ENCODE measurements around the gene GSK3A.
"Not testable (repeated sequence)": the region's sequence is repeated elsewhere in the genome, so short reads cannot be mapped to it uniquely, and the experiment has no call there.

Gene GSK3A

DNA sequence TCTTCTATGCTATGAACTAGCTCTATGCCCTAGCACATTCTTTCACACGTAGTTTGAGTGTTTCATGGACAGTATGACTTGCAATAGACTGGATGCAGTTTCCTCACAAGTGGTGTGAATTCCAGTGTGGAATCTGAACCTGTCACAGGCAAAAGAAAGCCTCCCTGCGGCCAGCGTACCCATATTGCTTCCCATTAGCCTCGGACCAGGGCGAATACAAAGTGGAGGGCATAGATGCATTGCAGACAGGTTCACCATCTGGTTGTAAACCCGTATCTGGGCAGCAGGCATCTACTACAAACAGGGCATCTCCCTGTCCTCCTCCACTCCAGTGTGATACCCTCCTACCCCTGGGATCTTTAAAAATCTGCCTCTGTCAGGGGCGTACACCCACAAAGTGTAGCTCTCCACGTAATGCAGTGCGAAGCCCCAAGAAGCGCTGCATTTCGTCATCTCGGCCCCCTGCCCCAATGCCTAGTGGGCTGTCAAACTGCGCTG, 25.3 kb upstream of the GSK3A start:
- DNase-seq = no peak

DNA sequence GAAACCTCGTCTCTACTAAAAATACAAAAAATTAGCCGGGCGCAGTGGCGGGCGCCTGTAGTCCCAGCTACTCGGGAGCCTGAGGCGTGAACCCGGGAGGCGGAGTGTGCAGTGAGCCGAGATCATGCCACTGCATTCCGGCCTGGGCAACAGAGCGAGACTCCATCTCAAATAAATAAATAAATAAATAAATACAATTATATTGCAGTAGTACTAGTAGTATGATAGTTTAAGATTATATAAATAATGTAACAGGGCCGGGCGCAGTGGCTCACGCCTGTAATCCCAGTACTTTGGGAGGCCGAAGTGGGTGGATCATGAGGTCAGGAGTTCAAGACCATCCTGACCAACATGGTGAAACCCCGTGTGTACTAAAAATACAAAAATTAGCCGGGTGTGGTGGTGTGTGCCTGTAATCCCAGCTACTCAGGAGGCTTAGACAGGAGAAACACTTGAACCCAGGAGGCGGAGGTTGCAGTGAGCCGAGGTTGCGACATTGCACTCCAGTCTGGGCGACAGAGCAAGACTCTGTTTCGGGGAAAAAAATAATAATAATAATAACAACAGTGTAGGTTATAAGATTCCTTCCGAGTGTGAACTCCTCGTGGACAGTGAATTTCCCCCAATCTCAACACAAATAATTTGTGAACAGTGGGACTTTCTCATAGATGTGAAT, 24.7 kb upstream of the GSK3A start:
- DNase-seq = not testable (repeated sequence)

DNA sequence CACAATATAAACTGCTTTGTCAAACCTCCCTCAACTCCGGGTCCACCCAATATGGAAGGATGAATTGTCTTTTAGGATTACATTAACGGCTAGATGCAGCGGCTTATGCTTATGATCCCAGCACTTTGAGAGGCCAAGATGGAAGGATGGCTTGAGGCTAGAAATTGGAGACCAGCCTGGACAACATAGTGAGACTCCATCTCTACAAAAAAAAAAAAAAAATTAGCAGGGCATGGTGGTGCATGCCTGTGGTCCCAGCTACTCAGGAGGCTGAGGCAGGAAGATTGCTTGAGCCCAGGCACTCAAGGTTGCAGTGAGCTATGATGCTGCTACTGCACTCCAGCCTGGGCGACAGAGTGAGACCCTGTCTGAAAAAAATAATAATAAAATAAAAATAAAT, 23.7 kb upstream of the GSK3A start:
- not testable (repeated sequence) for DNase-seq

DNA sequence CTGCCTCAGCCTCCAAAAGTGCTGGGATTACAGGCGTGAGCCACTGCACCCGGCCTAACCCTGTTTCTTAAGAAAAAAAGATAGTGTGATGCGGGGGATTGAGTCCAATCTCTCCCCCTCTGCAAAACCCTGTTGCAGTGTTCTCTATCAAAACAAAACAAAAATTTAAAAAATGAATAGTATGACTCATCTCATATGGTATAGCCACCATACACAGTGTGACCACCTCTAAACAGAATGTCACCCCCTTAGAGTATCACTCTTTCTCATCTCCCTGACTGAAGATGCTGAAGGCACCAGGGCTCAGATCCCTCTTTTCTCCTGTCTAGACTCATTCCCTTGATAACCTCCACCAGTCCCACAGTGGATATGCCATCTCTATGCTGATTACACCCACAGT, 19.4 kb upstream of the GSK3A start:
- no peak for DNase-seq

DNA sequence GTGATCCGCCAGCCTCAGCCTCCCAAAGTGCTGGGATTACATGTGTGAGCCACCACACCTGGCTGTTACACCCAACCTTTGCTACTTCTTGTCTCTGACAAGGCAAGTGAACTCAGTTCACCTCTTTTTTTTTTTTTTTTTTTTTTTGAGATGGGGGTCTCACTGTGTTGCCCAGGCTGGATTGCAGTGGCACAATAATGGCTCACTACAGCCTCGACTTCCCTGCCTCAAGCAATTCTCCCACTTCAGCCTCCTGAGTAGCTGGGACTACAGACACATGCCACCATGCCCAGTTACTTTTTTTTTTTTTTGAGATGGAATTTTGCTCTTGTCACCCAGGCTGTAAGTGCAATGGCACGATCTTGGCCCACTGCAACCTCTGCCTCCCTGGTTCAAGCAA, 15.4 kb upstream of the GSK3A start:
- not testable (repeated sequence) for DNase-seq

DNA sequence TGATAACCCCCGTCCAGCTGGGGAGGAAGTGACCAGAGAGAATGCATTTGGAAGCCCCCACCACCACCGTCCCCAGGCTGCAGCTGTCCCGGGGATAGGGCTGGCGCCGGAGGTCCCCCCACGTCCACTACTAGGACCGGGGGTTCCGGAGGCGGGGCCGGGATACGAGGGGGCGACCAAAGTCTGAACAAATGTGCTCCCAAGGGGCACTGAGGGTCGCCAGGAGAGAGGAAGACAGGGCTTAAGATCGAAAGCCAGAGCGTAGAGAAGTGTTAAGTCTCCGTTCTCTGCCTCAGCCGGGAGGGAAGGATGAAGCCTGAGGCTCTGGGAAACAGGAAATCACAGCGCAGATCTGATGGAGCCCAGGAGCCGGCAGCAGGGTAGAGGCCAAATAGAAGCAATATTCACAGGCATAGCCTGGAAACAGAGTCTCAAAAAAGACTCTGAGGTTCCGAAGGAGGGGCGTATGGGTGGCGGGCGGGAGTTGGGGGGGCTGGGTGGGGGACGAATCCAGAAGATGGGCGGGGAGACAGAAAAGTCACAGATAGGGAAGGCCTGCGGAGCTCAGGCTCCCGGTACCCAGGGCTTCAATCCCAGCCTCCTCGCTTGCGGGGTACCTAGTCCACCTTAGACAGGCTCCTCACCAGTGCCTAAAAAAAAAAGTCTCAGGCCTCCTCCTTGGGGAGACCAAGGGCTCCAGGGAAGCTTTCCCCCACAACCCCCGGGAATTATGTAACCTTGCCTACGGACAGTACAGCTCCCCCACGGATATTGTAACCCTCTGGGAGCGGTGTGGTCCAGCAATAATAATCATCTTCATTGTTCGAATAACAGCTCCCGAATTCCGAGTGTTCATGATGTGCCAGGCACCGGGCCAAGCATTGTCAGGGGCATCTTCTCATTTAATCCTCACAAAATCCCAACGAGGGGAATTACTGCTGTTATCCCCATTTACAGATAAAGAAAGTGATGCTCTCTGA, 13.7 kb upstream of the GSK3A start:
- DNase-seq = no peak

DNA sequence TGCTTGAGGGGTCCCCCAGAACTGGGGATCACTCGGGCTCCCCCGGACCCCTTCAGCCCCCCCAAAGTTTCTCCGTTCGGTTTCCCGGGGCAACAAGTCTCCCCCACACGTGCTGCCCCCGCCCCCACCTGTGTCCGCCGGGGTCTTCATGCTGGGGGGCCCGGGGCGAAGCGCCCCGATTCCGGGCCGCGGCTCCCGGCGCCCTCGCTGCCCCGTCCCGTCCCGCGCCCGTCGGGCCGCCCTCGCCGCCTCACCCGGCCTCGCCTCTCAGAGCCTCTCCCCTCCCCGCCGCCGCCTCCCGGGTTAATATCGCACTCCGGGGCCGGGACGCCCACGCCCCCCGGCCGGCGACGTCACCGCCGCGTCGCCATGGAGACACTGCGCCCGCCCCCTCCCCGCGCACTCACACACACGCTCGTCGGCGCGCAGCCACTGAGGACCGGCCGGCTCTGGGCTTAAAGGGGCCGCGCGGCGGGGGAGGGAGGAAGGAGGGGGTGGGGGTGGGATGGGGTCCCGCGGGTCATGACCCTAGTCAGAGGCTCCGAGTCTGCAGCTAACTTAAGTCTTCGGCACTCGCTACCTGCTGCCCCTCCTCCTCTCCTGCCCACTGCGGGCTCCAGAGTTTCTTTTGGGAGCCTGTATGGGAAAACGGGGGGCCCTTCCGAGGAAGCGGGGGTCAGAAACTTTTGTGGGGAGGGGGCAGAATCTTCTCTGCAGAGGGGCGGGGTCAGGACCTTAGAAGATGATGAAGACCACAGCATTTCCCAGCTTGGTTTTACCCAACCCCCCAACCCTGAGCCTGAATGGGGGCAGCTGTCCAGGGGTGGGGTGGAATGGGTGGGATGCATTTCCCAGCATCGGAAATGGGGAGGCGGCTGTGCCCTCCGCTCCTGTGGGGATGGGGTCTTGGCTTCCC, 12.7 kb upstream of the GSK3A start, which contains the start of gene ERF:
TSS of gene ERF (minus strand) at position 279 of the 916 bp plus-strand sequence. CDS start at position 150, 129 bp downstream.
- peak; percentile 96 for DNase-seq

DNA sequence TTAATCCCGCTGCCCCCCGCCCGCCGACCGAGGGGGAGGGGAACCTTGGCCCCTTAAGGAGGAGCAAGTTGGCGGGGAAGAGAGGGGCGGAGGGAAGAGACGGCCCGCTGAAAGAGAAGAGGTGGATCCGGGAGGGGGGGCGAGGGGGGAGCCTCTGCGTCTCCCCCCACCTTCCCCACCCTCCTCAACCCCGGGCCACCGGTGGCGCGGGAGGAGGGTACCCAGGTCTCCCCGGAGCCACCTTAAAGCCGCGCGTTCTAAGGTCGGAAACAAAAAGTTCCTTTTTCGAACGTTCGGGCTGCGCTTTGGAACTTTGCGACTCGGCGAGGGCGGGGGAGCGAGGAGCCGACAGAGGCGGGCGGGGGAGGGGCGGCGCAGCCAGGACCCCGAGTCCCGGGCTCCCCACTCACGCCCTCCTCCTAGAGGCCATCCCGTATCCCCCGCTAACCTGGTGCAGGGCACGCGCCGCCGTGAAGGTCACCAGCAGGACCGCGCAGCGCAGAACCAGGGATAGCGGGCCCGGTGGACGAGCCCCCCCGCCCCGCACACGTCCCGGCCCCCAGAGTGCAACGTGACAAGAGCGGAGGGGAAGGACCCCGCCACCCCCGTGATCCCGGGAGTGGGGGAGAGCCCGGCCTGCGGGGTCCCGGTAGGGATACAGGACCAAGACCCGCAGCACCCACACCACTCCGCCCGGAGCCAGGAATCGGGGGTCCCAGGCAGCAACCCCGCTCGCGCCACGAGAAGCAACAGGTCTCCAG, 11.9 kb upstream of the GSK3A start:
- peak; percentile 81 for DNase-seq

DNA sequence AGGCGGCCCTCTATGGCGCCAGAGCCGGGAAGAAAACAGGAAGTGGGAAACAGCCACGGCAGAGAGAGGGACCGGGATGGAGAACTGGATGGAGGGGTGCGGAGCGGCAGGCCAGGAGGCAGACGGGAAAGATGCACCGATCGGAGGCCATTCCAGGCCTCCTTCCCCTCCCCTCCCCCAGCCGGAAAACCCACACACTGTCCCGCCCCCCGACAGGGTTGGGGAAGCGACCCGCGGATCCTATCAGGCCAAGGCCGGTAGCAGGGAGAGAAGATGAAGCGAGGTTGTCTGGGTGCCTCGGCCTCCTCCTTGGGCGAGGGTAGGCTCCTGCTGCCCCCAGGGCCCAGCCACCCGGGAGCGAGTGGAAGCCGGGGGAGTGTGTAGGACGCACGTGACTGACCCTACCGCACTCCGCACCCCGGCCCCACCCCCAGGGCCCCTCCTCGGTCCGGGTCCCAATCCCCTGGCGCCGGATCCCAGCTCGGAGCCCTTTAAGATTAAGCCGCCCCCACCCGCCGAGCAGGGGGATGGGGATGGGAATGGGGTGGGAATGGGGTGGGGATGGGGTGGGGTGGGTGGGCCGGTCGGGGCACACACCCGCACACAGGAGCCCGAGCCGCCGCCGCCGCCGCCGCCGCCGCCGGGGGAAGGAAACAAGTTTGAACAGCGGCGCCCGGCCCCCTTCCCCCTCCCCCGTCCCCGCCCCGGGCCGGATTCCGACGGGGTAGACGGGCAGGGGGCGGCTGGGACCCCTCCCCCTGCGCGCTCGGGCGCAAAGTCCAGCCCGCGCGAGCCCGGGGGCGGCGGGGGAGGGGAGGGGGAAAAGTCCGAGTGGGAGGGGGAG, 11.1 kb upstream of the GSK3A start:
- DNase-seq = peak; percentile 63

DNA sequence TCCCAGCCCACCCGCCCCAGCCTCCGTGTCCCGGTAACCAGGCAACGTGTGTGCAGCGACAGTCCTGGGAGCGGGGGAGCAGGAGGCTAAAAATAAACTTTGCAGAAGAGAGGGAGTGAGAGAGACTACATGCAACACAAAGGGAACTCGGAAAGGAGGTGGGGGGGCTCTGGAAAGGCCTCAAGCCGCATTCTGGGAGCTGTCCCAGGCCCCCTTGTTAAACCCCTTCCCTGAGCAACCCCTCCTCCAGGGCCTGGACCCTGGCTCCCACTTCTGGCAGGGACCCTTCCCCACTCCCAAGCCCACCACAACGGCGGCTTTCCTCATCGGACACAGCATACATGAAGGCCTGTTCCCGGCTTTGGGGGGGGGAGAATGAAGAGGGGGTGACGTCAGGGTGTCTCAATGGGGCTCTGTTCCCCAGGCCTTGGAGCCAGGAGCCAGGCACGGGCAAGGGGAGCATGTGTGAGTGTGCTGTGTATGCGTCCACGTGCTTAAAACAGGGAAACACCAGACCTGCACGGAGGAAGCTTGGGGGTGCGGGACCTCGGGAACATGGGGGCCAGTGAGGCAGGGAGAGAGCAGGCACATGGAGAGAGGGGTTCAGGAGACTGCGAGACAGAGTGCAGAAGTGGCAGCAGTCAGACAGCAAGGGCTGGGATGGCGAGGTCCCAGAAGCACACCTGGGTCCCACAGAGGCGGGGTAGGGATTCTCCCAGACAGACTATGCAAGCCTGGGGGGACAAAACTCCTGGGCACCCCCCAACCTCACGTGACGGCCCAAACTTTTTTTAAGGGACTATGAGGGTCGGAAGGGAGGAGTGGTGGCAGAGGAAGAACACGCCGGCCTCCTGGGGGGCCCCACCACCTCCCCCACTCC, 10.2 kb upstream of the GSK3A start:
- peak; percentile 33 for DNase-seq

DNA sequence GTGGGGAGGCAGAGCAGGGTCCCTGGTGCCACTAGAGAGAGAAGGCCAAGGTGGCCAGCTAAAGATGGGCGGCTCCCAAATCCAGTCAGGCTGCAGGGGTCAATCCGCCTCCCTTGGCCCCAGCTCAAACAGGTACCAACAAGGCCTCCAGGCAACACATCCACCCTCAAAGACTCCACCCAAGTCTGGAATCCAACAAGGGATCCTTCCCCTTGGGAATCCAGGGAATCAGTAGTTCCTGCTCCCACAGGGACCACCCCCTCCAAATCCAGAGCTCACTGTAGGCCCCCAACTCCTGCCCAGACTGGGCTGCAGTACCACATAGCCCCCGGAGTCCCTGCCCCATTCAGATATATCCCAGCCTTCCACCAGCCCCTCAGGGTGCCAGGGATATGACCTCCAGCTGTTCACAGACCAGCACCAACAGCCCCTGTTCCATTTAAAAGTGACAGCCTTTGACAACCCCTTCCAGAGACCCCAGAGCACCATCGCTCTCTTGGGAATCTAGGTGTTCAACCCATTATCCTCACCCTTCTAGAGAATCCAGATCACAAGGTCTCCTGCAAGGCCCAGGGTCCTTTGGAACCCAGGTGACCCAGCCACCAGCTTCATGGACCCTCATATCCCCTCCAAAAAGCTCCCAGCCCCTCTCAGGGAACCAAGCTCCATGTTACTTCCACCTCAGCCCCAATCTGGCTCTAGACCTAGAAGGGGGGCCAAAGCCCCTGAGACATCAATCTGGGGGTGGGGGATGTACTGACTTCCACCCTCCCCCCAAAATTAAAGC, 9.4 kb upstream of the GSK3A start:
- peak; percentile 23 for DNase-seq

DNA sequence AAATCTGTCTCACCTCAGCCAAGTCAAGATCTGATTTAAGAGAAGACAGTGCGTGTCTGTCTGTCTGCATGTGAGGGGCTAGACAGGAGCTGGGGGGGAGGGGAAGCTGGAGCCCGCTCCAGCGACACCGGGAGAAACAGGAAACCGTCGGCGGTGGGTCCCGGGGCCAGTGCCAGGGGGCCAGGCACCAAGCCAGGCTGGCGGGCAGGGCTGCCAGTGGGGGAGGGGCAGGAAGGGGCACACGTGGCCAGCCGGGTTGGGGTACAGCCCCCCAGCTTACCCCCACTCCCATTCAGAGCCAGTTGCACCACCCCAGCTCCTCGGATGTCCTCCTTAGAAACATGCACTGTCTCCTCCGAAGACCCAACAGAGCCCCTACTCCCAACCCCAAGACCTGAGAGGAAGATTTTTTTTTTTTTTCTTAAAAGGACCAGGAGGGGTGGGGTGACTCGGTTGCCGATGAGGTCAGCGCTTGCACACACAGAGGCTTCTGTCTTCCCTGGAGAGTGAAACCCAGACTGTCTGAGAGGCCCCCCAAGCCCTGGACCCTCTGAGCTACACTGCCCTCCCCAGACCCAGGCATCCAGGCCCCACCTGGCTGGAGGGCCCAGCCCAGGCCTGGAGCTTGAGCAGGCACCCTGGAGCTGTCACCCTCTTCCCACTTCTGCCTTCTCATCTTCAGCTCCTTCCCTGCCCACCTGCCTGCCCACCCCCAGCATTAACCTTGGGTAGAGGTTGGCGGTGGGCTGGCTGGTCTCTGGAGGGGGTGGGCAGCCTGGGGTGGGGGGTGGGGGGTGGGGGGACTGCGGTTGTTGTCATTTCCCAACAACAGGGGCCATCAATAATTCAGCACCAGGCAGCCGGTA, 8.5 kb upstream of the GSK3A start:
- peak; percentile 37 for DNase-seq

DNA sequence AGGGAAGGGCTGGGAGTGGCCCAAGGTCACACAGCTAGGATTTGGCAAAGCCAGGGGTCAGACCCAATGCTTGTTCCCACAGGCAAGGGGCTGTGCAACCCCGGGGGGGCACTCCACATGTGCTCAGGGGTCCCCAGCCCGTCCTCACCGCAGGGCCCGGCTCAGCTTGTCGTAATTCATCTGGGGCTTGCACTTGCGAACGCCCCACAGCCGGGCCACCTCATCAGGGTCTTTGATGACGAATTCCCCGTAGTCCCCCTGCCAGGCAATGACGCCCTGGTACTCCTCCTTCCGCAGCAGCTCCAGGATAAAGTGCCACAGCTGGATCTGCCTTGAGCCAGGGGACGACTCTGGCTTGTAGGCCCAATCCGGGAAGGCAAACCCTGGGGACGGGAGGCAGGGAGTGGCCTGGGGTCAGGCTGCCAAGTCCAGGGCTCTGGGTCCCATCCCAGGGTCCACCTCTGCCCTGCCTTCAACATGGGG, 7.8 kb upstream of the GSK3A start:
- DNase-seq = peak; percentile 22

DNA sequence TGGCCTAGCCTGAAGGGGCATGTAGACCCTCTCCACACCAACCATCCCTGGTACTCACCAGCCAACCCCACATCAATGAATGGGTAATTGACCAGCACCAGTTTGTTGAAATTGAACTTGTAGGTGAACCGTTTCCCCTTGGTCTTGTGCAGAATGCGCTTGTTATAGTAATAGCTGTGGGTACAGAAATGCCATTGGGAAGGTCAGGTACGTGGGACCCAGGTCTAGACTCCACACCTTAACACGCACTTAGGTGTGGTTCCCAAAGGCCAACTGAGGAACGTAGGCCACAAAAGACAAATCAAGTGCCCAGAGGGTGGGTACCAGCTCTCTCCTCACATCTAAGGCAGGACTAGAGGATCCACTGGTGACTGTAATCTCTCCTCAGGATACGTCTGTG, 7.4 kb upstream of the GSK3A start:
- DNase-seq = peak; percentile 31

DNA sequence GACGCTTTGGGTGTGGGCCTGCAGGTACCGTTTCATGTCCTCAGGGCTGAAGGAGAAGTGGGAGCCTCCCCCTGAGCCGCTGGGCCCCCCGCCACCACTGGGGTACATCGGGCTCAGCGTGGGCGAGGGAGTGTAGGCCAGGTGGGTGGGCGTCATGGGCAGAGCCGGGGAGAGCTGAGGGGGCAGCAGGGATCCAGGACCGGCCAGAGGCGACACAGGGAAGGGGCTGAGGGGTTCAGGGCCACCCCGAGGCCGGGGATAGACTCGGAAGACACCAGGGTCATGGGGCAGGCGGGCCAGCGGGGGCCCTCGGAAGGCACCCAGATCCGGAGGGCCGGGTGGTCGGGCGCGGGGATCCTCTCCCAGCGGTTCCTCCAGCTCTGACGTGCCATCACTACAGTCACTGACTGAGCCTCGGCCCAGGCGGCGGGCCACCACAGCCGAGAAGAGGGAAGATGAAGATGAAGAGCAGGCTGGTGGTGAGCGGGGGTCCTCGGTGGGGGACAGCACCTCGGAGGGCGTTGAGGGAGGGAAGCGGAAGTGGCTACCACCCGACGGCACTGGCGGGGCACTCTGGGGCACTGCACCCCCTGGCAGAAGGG, 6.8 kb upstream of the GSK3A start:
- DNase-seq = peak; percentile 36

DNA sequence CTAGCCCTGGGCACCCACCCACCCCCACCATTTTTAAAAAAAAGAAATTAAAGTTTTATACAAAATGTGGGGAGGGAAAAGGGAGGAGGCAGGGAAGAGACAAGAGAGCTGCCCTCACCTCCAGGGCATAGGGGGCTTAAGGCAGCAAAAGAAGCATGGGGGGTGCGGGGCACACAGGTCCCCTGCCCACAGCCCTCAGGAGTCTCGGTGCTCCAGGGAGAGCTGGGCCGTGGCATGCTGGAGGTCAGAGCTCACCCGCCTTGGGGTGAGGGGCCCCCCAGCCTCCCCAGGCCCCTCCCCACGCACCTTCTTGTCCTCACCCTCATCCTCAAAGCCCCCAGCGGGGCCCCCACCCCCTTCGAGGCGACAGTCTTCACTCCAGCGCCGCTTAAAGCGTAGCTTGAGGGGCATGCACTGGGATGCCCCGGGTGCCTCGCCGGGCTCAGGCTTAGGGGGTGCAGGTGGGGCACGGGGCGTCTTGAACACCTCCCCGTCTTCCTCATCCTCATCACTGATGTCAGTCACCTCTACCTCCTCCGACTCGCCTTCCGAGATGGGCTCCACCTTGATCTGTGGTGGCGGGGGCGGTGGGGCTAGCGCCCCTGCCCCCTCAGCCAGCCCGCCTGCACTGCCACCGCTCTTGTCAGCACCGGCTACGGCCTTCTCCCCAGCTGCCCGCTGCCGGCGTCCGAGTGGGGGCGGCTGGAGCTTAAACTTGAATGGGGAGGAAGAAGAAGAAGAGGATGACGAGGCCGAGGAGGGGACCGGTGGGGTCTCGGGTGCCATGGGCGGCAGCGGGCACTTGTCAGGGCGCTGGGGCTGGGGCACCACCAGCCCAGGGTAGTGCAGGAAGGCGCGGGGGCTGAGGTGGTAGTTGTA, 6.1 kb upstream of the GSK3A start:
- DNase-seq = peak; percentile 36
